ENCODE results near the gene HBS1L.

HBS1L gene

DNA sequence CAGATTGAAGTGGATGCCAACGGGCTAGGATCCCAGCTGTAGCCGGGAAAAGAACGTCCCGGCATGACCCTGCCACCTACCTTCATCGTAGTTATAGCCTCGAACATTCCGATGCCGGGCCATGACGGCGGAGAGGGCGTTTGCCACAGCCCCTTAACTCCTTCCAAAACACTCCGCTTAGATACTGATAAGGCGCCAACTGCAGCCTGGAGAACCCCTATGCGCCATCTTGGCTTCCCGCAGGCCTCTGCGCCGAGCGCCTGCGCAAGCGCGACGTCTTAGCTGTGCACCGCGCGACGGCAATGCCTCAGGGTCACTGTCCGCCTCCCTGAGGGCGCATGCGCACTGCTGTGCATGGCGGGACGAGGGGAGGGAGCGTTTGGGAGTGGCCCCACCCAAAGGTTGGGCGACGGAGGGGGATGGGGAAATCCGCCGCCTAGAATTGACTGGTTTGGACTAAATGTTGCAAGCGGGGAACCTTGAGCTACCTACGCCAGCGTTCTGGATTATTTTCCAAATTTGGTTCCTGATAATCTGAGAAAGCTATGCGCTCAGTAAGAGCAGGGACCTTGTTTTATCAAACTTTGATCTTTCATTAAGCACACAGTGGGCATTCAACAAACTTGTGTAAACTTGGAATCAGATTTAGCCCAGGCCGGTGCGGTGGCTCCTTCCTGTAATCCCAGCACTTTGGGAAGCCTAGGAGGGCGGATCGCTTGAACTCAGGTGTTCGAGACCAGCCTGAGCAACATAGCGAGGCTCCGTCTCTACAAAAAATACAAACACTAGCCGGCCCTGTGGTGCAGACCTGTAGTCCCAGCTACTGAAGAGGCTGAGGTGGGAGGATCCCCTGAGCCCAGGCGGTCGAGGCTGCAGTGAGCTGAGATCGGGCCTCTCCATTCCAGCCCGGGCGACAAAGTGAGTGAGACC, at the start of gene HBS1L:
Gene HBS1L, minus strand, starts transcription at position 254 of the 930 bp plus-strand sequence. Its CDS starts 131 bp downstream, at position 123.
- peak; percentile 98 for DNase-seq (ENCODE audit: low spot score)

DNA sequence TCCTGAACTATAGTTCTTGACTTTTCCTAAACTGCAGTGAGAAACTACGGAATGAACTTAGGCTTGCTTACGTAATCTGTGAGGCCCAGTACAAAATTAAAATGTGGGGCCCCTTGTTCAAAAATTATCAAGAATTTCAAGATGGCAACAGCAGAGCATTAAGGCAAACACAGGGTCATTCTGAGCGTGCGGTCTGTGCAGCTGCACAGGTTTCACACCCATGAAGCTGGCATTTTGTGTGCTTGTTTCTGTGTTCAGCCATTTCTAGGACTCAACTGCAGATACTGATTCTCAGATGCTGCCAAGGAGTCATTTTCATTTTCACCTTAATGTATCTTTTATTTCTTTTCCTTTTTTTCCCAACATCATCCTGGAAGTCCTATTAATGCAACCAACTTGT, 49.6 kb upstream of the HBS1L start:
- no peak for DNase-seq (ENCODE audit: low spot score)

DNA sequence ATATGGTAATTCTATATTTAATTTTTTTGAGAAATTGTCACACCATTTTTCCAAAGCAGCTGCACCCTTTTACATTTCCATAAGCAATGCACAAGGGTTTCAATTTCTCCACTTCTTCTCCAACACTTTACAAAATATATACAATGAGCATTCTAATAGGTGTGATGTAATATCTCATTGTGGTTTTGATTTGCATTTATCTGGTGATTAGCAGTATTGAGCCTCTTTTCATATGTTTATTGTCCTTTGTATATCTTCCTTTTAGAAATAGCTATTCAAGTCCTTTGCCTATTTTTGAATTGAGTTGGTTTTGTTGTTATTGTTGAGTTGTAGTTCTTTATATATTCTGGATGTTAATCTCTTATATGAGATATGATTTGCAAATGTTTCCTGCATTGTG, 47.6 kb upstream of the HBS1L start:
- no peak for DNase-seq (ENCODE audit: low spot score)

- DNase-seq (ENCODE audit: low spot score) = no peak
Measured at GRCh38 chr6:135097172-135097571, 42.5 kb upstream of the HBS1L start.

- no peak for DNase-seq (ENCODE audit: low spot score)
Measured at GRCh38 chr6:135096403-135097130, 41.9 kb upstream of the HBS1L start.

GRCh38 chr6:135095716-135096115, 41.1 kb upstream of the HBS1L start:
- DNase-seq (ENCODE audit: low spot score) = no peak

- no peak for DNase-seq (ENCODE audit: low spot score)
Measured at GRCh38 chr6:135094403-135094821, 39.8 kb upstream of the HBS1L start.

- no peak for DNase-seq (ENCODE audit: low spot score)
Measured at GRCh38 chr6:135093578-135093977, 39.0 kb upstream of the HBS1L start.

- no peak for DNase-seq (ENCODE audit: low spot score)
Measured at GRCh38 chr6:135092724-135093123, 38.1 kb upstream of the HBS1L start.

GRCh38 chr6:135090819-135091218, 36.2 kb upstream of the HBS1L start:
- no peak for DNase-seq (ENCODE audit: low spot score)

DNA sequence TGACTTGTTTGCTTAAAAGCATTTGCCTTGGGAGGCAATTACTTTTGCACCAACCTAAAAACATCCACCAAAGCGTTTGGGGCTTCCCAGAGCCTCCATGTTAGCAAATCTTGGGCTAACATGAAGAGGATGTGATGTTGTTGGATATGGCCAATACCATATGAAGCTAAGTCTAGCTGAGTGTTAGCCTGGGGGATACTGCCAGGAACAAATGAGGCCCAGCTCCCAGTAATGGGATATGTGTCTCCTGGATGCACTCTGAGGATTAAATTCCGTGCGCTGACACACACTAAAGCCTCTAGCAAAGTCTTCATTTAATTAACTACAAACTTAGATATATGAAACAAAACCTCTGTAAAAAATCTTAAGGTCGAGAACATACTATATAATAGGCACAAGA, 35.3 kb upstream of the HBS1L start:
- DNase-seq (ENCODE audit: low spot score) = no peak

DNA sequence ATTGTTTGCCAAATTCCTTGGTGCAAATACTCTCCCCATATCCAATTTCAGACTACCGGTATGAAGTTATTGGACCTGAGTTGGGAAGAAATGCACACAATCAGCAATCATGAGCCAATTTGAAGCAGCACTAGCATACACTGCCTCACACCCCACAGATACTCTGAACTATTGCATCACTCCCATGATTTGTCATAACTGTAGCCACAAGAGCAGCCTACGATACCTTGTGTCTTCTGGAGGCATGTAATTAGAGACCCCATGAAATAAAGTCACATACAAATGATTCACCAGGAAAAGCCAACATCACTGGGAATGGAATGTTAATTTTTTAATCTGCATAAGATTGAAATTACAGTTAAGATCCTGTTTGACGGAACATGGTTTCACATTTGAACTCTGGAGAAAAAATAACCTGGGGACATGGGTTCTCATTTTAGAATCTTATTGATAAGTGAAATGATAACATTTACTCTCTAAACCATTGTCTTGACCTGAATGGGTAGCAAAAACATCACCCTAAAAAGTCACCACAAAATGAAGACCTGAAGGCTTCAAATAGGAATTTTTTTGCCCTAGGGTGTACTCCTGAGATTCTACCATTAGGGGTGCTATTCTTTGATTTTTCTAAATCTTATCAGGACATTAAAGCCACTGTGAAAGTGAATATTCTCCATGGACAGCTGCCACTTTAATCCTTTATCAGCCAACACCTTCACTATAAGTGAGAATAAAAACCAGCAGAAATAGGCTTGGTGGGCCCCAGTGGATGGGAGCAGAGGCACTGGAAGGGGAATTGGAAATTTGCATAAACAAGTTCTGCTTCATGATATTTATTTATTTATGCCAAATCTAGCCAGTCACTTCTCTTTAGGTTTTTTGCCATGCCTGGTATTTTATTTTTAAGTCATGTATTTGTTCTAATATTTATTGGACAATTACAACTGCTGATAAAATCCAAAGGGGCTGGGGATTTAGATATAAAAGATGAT, 34.5 kb upstream of the HBS1L start:
- no peak for DNase-seq (ENCODE audit: low spot score)

DNA sequence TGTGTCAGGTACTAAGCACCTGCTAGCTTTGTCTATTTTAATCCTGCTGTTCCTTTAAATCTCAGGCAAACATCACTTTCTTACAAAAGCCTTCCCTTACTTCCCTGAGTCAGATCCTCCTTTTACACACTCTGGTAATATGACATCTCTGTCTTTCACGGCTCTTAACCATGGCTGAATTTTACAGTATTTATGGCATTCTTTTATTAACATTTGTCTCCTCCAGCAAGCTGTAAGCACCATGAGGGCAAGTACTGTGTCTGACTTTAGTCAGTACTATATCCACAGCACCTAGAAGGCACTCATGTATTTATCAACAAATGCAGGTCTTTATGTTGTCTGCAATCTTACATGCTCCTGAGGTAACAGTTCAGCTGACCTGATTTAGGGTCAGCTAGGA, 33.7 kb upstream of the HBS1L start:
- DNase-seq (ENCODE audit: low spot score) = no peak

DNA sequence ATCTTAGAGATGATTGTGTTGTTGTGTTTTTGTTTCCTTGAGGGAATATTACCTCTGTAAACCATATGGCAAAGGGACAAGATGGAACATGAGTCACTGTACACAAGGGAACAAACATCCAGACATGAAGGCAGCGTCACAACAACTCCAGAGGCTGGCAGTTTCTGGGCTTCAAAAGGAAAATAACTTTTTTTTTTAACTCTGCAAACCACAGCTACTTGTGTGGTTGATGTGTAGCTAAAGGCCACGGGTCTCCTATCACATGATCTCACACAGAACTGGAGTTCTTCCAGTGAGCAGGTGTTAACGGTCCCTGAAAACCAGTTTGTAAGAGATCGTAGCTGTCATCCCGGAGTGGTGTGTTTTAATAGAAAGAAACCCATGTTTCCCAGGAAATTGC, 33.2 kb upstream of the HBS1L start:
- DNase-seq (ENCODE audit: low spot score) = no peak

DNA sequence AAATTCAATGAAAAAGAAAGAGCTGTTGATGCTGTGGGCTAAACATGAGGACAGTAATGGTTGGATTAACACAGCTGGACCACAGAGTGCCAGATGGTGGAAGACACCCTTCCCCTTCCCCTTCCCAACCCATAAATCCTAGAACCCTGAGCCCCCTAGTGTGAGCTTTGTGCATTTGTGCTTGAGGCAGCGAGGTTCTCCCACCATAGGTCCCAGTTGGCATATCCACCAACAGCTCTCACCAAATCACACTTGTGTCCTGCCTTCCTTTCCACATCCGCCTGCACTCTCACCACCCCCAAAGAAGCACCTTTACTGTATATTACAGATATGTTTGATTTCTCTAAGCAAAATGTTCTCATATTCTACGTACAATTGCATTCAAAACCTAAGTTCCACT, 32.8 kb upstream of the HBS1L start:
- DNase-seq (ENCODE audit: low spot score) = no peak

DNA sequence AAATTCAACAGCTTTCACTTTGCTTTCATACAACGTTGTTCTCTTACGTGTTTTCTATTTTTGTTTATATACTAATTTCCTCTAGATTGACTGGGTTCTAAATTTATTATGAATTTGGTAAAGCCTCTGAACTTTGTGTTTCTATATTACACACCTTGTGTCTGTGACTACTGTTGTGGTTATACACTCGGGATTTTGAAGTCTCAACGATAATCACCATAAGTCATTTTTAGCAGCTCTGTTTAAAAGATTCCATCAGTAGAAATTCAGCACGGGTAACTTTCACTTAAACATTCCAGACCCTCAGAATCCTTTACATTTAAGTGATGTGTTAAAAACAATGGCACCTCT, 31.8 kb upstream of the HBS1L start:
- DNase-seq (ENCODE audit: low spot score) = no peak

DNA sequence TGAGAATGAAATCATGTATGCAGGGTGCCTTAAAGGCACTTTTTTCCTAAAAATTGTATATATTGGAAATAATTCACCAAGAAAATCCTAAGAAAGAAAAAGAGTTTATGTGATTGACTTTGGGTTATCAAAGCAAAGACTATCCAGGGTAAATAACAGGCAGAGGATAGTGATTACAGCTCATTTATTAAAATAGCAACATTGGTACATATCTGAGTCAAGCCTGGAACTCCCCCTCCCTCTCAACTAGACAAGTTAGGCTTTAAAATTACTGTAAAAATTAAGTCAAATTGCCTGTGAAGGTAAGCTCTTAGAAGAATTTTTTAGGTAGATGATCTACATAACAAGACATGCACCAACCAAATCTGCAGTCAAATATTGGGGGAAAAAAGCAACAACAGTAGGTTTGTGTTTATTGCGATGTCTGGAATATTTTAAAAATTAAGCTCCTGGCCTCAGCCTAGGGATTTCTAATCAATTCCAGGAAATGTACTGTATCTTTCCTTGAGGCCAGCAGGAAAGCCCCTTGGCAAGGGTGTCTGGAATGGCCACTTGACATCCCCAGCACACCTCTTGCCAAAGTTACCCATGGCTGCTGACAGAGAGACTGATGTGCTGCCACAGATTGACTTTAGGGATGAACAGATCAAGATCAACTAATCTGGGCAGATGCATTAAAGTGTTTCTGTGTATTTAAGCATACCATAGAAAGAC, 31.2 kb upstream of the HBS1L start:
- DNase-seq (ENCODE audit: low spot score) = no peak

DNA sequence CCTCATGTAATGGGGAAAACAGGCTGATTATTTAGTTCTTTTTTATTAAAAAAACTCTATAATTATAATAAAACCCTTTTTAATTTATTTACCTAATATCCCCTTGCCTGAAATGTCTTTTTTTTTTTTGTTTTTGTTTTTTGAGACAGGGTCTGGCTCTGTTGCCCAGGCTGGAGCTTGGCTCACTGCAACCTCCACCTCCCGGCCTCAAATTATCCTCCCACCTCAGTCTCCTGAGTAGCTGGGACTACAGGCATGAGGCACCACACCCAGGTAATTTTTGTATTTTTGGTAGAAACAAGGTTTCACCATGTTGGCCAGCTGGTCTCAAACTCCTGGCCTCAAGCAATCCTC, 30.3 kb upstream of the HBS1L start:
- no peak for DNase-seq (ENCODE audit: low spot score)

- no peak for DNase-seq (ENCODE audit: low spot score)
Measured at GRCh38 chr6:135084001-135084915, 29.6 kb upstream of the HBS1L start.

DNA sequence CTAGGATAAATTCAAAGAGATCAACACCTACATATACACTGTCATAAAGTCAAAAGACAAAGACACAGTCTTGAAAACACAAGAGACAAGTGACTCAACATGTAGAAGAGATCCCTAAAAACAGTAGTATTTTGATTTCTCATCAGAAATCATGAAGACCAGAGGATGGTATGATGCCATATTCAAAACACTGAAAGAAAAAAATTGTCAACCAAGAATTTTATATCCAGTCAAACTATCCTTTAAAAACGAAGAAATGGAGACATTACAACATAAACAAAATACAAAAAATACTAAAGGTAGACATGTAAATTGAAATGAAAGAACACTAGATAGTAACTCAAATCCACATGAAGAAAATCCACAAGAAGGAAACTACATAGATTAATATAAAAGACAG, 27.3 kb upstream of the HBS1L start:
- DNase-seq (ENCODE audit: low spot score) = no peak

GRCh38 chr6:135075018-135075417, 20.4 kb upstream of the HBS1L start:
- DNase-seq (ENCODE audit: low spot score) = no peak
